ENCODE results near the gene RPS6KC1.
"Not testable (repeated sequence)": the region's sequence is repeated elsewhere in the genome, so short reads cannot be mapped to it uniquely, and the experiment has no call there.

RPS6KC1 gene

DNA sequence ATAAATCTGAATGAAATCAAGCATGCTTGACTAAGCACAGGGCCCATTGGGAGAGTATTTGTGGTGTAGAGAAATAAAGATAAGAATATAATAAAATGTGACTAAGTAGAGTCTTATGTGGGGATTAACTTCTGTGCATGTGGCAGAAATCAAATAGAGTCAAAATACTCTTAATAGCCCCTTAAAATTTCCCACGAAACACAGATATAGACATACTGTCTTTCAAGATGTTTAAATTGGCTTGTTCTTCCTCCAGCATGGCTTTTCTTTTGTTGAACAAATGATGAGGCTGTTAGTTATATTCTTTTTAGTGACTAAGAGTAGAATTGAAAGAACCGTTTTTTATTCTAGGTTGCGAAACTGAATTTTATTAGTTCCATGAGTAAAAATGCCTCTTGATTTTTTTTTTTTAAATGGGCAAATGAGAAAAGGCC, 112.3 kb downstream of the RPS6KC1 start:
- no peak for DNase-seq

DNA sequence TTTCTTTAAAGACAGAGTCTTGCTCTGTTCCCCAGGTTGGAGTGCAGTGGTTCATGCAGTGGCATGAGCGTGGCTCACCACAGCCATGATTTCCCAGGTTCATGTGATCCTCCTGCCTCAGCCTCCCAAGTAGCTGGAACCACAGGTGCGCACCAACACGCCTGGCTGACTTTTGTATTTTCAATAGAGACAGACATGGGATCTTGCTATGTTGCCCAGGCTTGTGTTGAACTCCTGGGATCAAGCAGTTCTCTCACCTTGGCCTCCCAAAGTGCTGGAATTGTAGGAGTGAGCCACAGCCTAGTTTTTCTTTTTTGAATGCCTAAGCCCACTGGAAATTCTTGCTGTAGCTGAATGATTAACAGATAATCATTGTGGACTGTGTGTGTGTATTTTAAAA, 113.5 kb downstream of the RPS6KC1 start:
- no peak for DNase-seq

DNA sequence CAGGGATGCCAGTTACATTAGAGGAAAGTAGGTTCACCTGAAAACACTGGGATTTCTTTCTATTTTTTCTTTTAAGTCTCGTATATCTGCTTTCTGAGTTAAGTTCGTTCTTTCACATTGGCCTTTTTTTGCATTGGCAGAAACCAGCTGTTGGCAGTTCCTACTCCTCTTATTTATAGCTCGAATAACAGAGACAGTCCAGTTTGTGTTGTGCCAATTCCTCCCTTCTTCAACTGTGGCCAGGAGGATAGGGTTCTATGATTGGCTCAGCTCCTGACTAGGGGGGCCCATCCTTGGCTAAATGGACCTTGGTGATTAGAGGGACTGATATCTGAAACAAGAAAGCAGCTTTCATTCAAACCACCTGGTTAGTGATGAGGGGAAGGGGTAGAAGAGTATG, 115.8 kb downstream of the RPS6KC1 start:
- no peak for DNase-seq

DNA sequence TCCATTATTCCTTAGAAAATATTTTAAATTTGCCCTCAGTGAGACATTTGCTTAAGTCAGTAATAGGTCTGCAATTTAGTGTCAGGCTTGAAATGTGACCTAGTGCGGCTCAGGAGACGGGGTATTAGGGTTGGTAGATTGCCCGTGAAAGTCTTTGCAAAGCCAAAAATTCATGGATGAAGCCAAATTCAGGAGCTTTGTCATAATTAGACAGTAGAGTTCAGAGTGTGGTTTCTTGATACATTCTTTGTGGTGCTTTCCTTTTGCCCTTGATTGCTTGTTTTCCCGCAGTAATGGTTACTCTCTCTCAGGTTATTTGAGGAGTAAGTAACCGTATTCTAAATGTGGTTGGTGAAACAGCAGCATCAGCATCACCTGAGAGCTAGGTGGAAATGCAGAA, 120.7 kb downstream of the RPS6KC1 start:
- no peak for DNase-seq

DNA sequence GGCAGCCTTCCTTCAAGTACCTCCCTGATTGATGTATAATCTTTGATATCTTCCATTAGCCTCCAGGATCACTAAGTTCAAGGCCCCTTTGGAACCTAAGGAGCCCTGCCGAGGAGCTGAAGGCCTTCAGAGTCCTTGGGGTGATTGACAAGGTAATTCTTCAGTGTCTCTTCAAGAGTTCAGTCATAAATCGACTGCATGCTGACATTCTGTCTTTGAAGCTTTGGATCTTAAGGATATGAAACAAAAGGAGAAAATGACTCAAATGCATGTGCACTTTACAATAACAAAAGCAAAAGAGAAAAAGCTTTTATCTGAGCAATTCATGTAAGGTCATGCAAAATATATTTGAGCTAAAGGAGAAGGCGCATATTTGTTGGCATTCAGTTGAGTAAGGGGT, 125.3 kb downstream of the RPS6KC1 start:
- no peak for DNase-seq

DNA sequence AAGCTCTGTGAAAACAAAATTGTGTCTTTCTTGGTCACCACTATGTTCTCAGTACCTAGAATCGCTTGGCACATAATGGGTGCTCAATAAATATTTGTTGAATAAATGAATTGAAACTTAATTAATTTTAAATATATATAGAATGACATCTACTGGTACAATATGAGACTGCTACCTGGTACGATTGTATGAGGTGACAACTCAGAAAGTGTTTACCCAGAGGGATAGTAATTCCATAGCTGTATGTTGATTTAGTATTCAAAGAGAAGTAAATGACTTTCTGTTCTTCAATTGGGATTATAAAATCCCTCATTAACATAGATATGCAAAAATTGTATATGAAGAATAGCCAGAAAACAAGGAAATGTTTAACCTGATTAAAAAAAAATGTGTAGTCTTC, 128.7 kb downstream of the RPS6KC1 start:
- no peak for DNase-seq

DNA sequence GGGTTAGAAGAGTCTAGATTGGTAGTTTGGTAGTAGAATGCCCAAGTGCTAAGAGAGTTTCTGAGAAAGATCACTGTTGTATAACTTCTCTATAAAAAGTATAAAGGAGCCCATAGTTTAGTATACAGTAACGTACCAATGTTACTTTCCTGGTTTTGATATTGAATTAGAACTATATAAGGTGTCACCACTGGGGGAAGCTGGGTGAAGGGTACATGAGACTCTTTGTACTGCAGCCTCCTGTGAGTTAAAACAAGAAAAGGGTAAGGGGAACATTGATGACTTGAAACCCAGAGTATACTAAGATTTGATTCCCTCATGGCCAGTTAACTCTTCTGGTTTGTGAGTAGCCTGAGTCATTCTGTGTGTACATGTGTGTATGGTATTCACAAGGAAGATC, 129.8 kb downstream of the RPS6KC1 start:
- DNase-seq, result no peak

DNA sequence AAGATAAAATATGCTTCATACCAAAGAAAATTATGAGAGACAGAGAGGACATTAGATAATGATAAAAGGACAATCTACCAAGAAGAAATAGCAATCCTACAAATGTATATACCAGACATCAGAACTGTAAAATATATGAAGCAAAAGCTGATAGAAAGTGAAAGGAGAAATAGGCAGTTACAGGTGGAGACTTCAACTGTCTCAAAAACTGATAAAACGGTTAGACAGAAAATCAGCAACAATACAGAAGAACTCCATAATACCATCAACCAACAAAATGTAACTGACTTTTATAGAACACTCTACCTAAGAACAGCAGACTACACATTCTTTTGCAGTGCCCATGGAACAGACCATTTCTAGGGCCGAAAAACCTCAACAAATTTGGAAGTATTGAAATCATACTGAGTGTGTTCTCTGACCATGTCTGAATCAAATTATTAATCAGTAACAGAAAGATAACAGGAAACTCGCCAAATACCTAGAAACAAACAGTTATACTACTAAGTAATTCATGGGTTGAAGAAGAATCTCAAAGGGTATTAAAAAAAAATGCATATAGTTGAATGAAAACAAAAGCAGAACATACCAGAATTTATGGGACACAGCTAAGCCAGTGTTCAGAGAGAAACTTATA, 132.1 kb downstream of the RPS6KC1 start:
- DNase-seq, result no peak

DNA sequence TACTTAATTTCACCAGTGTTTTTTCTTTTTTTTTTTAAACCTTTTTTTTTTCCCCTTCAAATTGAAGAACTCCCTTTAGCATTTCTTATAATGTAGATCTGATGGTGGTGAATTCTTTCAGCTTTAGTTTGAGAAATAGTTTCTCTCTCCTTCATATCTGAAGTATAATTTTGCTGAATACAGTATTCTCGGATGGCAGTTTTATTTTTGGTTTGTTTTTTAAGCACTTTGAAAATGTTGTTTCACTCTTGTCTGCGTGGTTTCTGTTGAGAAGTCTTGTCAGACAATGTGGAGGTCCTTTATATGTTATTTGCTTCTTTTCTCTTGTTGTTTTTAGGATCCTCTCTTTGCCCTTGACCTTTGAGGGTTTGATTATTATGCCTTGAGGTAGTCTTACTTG, 135.1 kb downstream of the RPS6KC1 start:
- no peak for DNase-seq

DNA sequence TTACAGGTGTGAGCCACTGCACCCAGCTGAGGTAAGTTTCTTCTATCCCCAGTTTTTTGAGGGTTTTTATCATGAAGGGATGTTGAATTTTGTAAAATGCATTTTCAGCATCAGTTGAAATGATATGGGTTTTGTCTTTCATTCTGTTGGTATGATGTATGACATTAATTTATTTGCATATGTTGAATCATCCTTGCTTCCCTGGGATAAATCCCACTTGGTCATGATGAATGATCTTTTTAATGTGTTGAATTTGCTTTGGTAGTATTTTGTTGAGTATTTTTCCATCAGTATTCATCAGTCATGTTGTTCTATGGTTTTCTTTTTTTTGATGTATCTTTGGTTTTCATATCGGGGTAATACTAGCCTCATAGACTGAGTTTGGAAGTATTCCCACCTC, 141.0 kb downstream of the RPS6KC1 start:
- no peak for DNase-seq

DNA sequence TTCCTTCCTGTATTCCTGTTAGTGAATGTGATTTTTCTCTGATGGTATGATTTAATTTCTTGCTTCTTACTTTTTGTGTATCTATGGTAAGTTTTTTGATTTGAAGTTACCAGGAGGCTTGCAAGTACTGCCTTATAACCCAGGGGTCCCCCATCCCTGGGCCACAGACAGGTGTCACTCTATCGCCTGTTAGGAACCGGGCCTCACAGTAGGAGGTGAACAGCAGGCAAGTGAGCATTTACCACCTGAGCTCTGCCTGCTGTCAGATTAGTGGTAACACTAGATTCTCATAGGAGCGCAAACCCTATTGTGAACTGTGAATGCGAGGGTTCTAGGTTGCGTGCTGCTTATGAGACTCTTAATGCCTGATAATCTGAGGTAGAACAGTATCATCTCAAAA, 143.3 kb downstream of the RPS6KC1 start:
- no peak for DNase-seq

DNA sequence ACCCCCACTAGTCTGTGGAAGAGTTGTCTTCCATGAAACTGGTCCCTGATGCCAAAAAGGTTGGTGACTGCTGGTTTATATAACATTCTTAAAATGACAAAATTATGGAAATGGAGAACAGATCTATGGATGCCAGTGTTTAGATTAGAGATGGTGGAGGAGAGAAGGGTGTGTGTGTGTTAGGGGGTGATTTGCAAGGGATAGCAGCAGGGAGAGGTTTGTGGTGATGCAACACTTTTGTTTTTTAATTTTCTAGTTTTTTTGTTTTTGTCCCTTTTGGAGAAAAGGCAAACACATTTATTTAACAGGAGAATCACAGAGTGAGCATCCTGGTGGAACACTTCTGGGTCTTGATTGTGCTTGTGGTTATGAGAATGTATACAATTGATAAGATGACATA, 143.8 kb downstream of the RPS6KC1 start:
- no peak for DNase-seq

DNA sequence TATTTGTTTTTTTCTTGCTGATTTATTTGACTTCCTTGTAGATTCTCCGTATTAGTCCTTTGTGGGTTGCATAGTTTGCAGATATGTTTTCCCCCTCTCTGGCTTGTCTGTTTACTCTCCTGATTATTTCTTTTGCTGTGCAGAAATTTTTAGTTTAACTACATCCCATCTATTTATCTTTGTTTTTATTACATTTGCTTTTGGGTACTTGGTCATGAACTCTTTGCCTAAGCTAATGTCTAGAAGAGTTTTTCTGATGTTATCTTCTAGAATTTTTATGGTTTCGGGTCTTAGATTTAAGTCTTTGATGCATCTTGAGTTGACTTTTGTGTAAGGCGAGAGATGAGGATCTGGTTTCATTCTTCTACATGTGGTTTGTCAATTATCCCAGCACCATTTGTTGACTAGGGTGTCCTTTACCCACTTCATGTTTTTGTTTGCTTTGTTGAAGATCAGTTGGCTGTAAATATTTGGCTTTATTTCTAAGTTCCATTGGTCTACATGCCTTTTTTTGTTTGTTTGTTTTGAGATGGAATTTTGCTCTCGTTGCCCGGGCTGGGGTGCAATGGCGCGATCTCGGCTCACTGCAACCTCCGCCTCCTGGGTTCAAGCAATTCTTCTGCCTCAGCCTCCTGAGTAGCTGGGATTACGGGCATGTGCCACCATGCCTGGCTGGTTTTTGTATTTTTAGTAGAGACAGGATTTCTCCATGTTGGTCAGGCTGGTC, 145.4 kb downstream of the RPS6KC1 start:
- DNase-seq, result not testable (repeated sequence)

DNA sequence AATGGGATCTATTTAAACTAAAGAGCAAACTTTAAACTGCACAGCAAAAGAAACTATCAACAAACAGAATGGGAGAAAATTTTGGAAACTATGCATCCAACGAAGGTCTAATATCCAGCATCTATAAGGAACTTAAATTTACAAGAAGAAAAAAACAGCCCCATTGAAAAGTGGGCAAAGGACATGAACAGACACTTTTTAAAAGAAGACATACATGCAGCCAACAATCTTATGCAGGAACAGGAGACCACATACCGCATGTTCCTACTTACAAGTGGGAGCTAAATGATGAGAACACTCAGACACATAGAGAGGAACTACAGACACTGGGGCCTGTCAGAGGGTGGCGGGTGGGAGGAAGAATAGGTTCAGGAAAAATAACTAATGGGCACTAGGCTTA, 149.6 kb downstream of the RPS6KC1 start:
- no peak for DNase-seq

DNA sequence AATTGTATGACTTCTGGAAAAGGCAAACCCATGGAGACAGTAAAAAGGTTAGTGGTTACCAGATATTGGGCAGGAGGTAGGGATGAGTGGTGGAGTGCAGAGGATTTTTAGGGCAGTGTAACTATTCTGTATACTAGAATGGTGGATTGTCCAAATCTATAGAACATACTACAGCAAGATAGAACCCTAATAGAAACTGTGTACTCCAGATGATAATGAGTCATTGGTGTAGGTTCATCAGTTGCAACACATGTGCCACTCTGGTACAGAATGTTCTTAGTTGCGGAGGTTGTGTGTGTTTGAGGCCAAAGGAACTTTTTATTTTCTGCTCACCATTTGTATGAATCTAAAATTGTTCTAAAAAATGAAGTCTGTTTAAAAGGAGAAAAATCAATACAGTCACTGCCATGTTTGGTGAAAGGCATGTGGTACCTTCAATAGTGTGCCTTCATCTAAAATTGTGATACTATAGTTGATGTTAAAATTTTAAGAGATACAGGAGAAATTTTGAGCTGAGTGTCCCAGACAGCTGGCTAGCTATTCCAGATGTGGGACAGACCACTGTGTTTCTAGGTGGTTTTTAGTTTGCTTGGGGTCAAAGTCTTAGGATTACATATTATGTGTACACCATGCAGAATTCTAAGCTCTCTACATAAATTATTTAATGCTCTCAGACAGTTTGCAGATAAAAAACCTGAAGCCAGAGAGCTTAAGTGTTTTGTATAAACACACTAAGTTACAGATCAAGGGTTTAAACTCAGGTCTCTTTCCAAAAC, 150.5 kb downstream of the RPS6KC1 start:
- no peak for DNase-seq

DNA sequence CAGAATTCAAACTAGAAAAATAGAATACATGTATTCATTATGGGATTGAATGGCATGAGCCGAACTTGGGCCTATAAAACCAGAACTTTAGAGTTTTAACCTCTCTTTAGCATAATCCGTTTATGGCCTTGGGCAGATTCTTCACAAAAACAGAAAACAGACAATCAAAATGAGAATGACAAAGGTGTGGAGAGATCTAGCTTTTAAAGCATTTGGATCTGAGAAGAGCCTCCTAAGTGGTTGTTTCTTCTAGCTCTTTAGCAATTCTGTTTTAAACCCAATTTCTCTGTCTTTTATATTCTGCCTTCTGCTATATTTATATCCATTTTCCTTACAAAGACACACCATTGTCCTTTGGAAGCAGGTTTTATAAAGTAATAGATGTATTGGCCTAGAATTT, 160.2 kb downstream of the RPS6KC1 start:
- no peak for DNase-seq

DNA sequence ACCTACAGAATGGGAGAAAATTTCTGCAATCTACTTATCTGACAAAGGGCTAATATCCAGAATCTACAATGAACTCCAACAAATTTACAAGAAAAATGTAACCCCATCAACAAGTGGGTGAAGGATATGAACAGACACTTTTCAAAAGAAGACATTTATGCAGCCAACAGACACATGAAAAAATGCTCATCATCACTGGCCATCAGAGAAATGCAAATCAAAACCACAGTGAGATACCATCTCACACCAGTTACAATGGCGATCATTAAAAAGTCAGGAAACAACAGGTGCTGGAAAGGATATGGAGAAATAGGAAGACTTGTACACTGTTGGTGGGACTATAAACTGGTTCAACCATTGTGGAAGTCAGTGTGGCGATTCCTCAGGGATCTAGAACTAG, 168.0 kb downstream of the RPS6KC1 start:
- not testable (repeated sequence) for DNase-seq

DNA sequence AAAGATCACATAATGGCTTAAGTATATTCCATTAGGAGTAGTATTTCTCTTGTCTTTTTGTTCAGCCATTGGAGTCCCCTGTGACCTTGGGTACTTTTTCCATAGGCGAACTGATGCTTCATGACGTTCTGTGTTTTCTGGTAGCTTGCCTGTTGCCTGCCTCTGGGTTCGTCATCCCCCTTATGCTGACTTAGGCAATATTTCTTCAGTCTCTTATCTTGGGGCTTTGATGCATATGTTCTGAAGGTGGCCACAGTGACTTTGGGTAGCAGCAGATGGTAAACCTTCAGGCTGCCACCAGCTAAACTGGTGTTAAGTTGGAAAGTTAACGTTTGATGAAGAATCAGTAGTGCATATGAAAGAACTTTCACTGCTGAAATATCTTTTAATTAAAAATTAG, 170.2 kb downstream of the RPS6KC1 start:
- no peak for DNase-seq

DNA sequence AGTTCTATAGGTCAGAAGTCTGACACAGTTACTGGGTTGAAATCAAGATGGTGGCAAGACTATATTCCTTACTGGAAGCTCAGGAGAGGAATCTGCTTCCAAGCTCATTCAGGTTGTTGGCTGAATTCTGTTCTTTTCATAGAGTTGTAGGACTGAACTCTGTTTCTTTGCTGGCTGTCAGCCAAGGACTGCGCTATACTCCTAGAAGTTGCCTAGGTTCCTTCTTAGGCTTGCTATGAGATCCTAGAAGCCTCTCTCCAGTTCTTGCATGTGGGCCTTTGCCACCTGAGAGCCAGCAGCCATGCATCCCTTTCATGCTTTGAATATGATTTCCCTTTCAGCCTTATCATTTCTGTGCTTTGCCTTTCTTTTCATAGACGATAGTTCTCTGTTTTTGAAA, 176.4 kb downstream of the RPS6KC1 start:
- DNase-seq, result no peak

DNA sequence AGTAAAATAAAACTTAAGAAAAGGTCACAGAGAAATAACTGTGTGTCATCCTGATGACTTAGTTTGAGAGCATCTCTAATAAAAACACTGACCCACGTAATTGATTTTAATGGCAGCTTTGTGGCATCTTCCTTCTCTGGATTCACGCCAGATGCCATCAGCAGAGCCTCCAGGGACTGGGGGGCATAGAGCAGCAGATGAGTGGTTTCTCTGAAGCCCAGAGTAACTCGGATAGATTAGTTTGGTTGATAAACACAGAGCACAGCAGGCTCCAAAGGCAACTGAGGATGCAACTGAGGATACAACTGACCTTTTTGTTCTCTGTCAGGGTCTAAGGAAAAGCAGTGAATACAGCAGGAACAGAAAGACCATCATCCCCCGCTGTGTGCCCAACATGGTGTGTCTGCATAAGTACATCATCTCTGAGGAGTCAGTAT, 180.8 kb downstream of the RPS6KC1 start:
- DNase-seq, result no peak

DNA sequence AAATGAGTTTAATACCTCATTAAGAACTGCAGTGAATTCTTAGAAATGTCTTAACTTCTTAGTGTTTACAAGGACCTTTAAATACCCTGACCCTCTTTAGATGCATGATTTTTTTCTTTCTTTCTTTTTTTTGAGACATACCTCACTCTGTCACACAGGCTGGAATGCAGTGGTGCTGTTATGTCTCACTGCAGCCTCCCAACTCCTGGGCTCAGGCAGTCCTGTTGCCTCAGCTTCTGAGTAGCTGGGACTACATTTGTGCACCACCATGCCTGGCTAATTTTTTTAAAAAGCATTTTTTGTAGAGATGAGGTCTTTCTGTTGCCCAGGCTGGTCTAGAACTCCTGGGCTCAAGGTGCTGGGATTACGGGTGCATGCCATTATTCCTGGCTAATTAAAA, 191.8 kb downstream of the RPS6KC1 start:
- no peak for DNase-seq

DNA sequence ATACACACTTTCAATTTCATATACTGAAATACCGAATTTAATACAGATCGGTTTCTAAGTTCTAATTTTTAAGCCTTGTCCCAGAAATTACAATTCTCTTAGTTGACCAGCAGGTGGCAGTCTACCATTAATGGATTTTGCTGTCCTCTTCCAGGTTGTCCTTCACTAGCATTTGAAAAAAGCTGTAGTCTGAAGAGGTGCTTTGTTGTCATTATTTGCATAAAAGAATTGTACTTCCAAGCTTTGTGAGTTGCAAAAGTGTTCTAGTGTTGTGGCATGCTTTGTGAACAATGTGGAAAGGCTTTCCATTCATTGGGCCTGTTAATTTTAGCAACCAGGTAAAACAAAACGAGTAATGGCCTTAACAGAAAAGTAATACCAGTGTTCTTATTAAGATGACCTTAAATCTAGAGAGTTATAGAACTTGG, 193.6 kb downstream of the RPS6KC1 start:
- no peak for DNase-seq

DNA sequence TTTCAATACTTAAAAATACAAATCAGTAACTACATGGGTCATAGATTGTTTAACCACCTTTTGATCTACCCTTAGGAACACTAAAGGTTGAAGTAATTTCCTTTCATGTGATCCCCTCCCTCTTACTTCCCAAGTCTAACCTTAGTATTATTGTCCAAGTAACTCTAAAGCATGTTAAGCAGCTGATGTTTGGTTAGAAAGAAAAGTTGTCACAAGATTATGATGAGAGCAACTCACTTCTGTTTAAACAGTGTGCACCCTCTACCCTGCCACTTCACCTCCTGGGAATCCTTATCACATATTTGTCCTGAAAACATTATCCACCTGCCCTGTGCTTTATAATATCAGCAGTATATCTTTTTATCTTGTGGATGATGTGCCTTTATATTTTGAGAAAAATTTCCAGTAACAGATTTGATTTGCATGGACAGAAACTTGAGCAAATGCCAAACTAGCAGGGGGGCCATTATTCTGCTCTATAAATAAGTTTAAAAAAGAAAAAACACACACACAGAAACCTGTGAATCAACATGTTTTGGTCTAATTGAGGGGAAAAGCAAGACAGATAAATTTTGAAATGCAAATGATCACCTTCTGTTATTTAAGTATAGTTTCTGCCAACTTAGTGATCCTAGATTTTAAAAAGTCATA, 194.3 kb downstream of the RPS6KC1 start:
- DNase-seq, result no peak

DNA sequence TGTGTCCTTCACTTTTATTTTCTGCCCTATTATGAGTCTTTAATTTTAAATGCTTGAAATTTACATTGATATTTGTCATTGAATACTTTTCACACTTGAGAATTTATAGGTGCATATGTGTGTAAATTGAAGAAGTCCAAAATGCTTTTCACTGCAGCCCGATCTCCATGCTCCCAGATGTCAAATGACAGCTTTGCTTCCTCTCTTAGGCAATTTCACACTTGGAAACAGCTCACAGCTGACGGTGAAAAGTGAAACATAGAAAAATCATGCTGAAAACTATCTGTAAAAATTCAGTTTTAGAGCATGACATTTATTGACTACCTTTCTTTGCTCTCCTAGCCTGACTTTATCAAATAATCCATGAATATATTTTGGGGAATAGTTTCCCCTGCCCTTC, 196.0 kb downstream of the RPS6KC1 start:
- DNase-seq, result no peak
